ENCODE data around the gene TIRAP.

Gene TIRAP

DNA sequence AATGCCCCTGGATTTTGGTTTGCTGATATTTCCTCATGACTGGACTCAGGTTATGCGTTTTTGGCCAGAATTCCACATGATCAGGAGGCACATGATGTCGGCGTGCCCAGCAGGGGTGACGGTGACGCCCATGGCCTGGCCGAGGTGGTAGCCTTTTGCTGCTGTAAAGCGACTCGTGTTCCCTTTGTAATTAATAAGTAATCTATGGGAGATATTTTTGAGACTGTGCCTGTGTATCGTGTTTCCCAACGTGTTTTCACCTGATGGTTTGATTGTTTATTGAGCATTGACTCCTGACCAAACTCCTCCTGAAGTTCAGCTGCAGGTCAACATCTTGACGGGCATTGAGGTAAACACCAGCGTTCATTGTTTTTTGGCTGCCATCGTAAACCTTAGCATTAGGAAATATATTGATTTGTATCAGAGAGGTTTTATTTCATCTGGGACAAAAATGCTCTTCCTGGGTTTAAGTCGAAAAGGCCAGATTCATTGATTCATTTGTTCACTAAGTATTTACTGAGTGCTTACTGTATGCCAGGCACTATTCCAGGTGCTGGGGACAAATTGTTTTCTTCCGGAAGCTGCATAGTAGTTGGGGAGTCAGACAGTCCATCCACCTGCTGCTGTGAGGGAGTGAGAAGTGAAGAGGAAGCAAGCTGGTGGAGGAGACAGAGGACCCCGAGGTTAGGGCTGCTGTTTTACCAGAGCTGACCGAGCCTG is 44.5 kb downstream of the TIRAP start:
- TF ChIP-seq CTCF (IDR thresholded peaks at IDR 0.05), result no peak
- H3K27me3 ChIP-seq, result no peaks in the 10 kb centered on the region
- no peak for DNase-seq
- H3K27ac ChIP-seq, result no peak overlapping the region
- no peaks in the 10 kb centered on the region for H3K9me3 ChIP-seq
- intact Hi-C loops (cut with DNase I; ENCODE audit: low total_unique reads), result no loop called here
- no peaks in the 10 kb centered on the region for H3K4me1 ChIP-seq
- no peak overlapping the region for H3K4me3 ChIP-seq
- peaks cover 0 to 15% (median 5%) of the 10 kb centered on the region in 3 donors for H3K36me3 ChIP-seq

DNA sequence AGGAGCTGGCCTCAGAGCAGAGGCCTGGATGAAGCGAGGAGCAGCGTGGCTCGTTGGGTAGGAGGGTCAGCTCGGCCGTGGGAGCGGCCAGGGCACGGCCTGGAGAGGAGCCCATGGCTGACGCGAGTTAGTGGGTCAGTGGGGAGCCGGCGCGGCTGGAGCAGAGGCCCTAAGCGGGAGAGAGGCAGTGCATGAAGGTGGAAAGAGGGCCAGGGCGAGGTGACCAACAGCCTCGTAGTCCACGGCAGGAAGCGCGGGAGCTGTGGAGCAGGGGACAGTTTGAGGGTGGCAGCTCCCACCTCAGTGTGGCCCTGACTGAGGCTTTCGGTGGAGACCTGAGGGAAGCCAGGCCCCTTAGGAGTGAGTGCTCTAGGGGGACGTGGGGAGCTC is 45.1 kb downstream of the TIRAP start:
- H3K27ac ChIP-seq, result no peak overlapping the region
- intact Hi-C loops (cut with DNase I; ENCODE audit: low total_unique reads), result no loop called here
- peak in 1 of 2 donors; percentile 10 for DNase-seq
- H3K9me3 ChIP-seq, result no peaks in the 10 kb centered on the region
- H3K4me1 ChIP-seq, result no peaks in the 10 kb centered on the region
- H3K4me3 ChIP-seq, result no peak overlapping the region
- no peaks in the 10 kb centered on the region for H3K27me3 ChIP-seq
- TF ChIP-seq CTCF (IDR thresholded peaks at IDR 0.05), result no peak
- peaks cover 0 to 20% (median 5%) of the 10 kb centered on the region in 3 donors for H3K36me3 ChIP-seq

GRCh38 chr11:126328444-126328843 is 45.6 kb downstream of the TIRAP start:
- no peak overlapping the region for H3K27ac ChIP-seq
- no peak for TF ChIP-seq CTCF (IDR thresholded peaks at IDR 0.05)
- no peak for DNase-seq
- H3K4me1 ChIP-seq, result no peaks in the 10 kb centered on the region
- no peaks in the 10 kb centered on the region for H3K9me3 ChIP-seq
- intact Hi-C loops (cut with DNase I; ENCODE audit: low total_unique reads), result no loop called here
- no peak overlapping the region for H3K4me3 ChIP-seq
- no peaks in the 10 kb centered on the region for H3K27me3 ChIP-seq
- H3K36me3 ChIP-seq, result peaks cover 0 to 25% (median 5%) of the 10 kb centered on the region in 3 donors

GRCh38 chr11:126328938-126329643 is 46.2 kb downstream of the TIRAP start:
- Histone ChIP-seq H3K9me3 (no peaks in the 10 kb centered on the region), H3K4me1 (no peaks in the 10 kb centered on the region), H3K36me3 (peaks cover 0 to 27% (median 5%) of the 10 kb centered on the region in 3 donors), H3K27me3 (no peaks in the 10 kb centered on the region), H3K27ac (no peak overlapping the region), H3K4me3 (no peak overlapping the region)
- TF ChIP-seq CTCF (IDR thresholded peaks at IDR 0.05), result no peak
- peak in 1 of 2 donors; percentile 18 for DNase-seq
- intact Hi-C loops (cut with DNase I; ENCODE audit: low total_unique reads), result no loop called here

- Histone ChIP-seq H3K27me3 (no peaks in the 10 kb centered on the region), H3K9me3 (no peaks in the 10 kb centered on the region), H3K27ac (no peak overlapping the region), H3K4me3 (no peak overlapping the region), H3K36me3 (peaks cover 0 to 27% (median 5%) of the 10 kb centered on the region in 3 donors), H3K4me1 (no peaks in the 10 kb centered on the region)
- DNase-seq, result no peak
- intact Hi-C loops (cut with DNase I; ENCODE audit: low total_unique reads), result no loop called here
- no peak for TF ChIP-seq CTCF (IDR thresholded peaks at IDR 0.05)
Measured at GRCh38 chr11:126329644-126330211, 46.8 kb downstream of the TIRAP start.

Measured in tibial artery (tissue), 4 donors.